ENCODE measurements around the gene SEMA7A.

Gene SEMA7A

GRCh38 chr15:74418575-74419338 lies 15.0 kb downstream of the SEMA7A start:
- in situ Hi-C loops (cut with MboI; ENCODE audit: low sequenced_read_pairs): no loop called here

- in situ Hi-C loops (cut with MboI; ENCODE audit: low sequenced_read_pairs): no loop called here
Observed at GRCh38 chr15:74417670-74418069, 16.1 kb downstream of the SEMA7A start.

- in situ Hi-C loops (cut with MboI; ENCODE audit: low sequenced_read_pairs): no loop called here
Observed at GRCh38 chr15:74417225-74417624, 16.5 kb downstream of the SEMA7A start.

- in situ Hi-C loops (cut with MboI; ENCODE audit: low sequenced_read_pairs): no loop called here
Observed at GRCh38 chr15:74415966-74416916, 17.5 kb downstream of the SEMA7A start.

- in situ Hi-C loops (cut with MboI; ENCODE audit: low sequenced_read_pairs): no loop called here
Observed at GRCh38 chr15:74414603-74415338, 19.0 kb downstream of the SEMA7A start.

- in situ Hi-C loops (cut with MboI; ENCODE audit: low sequenced_read_pairs): no loop called here
Observed at GRCh38 chr15:74414081-74414580, 19.6 kb downstream of the SEMA7A start.

- in situ Hi-C loops (cut with MboI; ENCODE audit: low sequenced_read_pairs): no loop called here
Observed at GRCh38 chr15:74413350-74414080, 20.2 kb downstream of the SEMA7A start.

- in situ Hi-C loops (cut with MboI; ENCODE audit: low sequenced_read_pairs): no loop called here
Observed at GRCh38 chr15:74412159-74412558, 21.6 kb downstream of the SEMA7A start.

- in situ Hi-C loops (cut with MboI; ENCODE audit: low sequenced_read_pairs): no loop called here
Observed at GRCh38 chr15:74411686-74412085, 22.1 kb downstream of the SEMA7A start.

- in situ Hi-C loops (cut with MboI; ENCODE audit: low sequenced_read_pairs): no loop called here
Observed at GRCh38 chr15:74410502-74410901, 23.3 kb downstream of the SEMA7A start.

GRCh38 chr15:74409225-74409624 lies 24.5 kb downstream of the SEMA7A start:
- in situ Hi-C loops (cut with MboI; ENCODE audit: low sequenced_read_pairs): no loop called here

GRCh38 chr15:74408815-74409214 lies 24.9 kb downstream of the SEMA7A start:
- in situ Hi-C loops (cut with MboI; ENCODE audit: low sequenced_read_pairs): no loop called here

- in situ Hi-C loops (cut with MboI; ENCODE audit: low sequenced_read_pairs): no loop called here
Observed at GRCh38 chr15:74408385-74408784, 25.4 kb downstream of the SEMA7A start.

GRCh38 chr15:74406992-74407705 lies 26.6 kb downstream of the SEMA7A start:
- in situ Hi-C loops (cut with MboI; ENCODE audit: low sequenced_read_pairs): no loop called here

- in situ Hi-C loops (cut with MboI; ENCODE audit: low sequenced_read_pairs): no loop called here
Observed at GRCh38 chr15:74406517-74406916, 27.2 kb downstream of the SEMA7A start.

- in situ Hi-C loops (cut with MboI; ENCODE audit: low sequenced_read_pairs): no loop called here
Observed at GRCh38 chr15:74405823-74406222, 27.9 kb downstream of the SEMA7A start.

- in situ Hi-C loops (cut with MboI; ENCODE audit: low sequenced_read_pairs): no loop called here
Observed at GRCh38 chr15:74403991-74404563, 29.7 kb downstream of the SEMA7A start.

GRCh38 chr15:74403588-74403919 lies 30.2 kb downstream of the SEMA7A start:
- in situ Hi-C loops (cut with MboI; ENCODE audit: low sequenced_read_pairs): no loop called here

- in situ Hi-C loops (cut with MboI; ENCODE audit: low sequenced_read_pairs): no loop called here
Observed at GRCh38 chr15:74402873-74403587, 30.7 kb downstream of the SEMA7A start.
